GM12874 (cell line): ENCODE results near the gene SPRR3.

Experiments used
- CTCF ChIP-seq: IDR thresholded peaks from 2 replicates; pipeline ENCODE4 v1.5.1; 2011; ENCODE audit warnings: low read depth, mild to moderate bottlenecking, control low read depth, low read length, moderate library complexity; ENCODE audit not compliant: insufficient read depth

The SPRR3 gene

GRCh38 chr1:152961226-152961891 lies 40.2 kb upstream of the SPRR3 start:
- no peak for TF ChIP-seq CTCF

GRCh38 chr1:152962876-152963415 lies 38.6 kb upstream of the SPRR3 start:
- TF ChIP-seq CTCF: no peak

- no peak for TF ChIP-seq CTCF
Measured at GRCh38 chr1:152964536-152964935, 37.0 kb upstream of the SPRR3 start.

GRCh38 chr1:152965853-152966252 lies 35.7 kb upstream of the SPRR3 start:
- no peak for TF ChIP-seq CTCF

GRCh38 chr1:152967201-152967600 lies 34.3 kb upstream of the SPRR3 start:
- TF ChIP-seq CTCF: no peak

GRCh38 chr1:152968248-152968647 lies 33.3 kb upstream of the SPRR3 start:
- TF ChIP-seq CTCF: no peak

- no peak for TF ChIP-seq CTCF
Measured at GRCh38 chr1:152969036-152969435, 32.5 kb upstream of the SPRR3 start.
